Measurements from ENCODE around the gene NPIPA5. TPM values are rescaled to one million over a fixed set of nuclear protein-coding genes. Genes with fewer than 3 reads are reported as not detected.
"Not testable (repeated sequence)": the region's sequence is repeated elsewhere in the genome, so short reads cannot be mapped to it uniquely, and the experiment has no call there.

NPIPA5 gene
- total RNA-seq, 1 donor from 2014 or later, result 10.3 TPM

DNA sequence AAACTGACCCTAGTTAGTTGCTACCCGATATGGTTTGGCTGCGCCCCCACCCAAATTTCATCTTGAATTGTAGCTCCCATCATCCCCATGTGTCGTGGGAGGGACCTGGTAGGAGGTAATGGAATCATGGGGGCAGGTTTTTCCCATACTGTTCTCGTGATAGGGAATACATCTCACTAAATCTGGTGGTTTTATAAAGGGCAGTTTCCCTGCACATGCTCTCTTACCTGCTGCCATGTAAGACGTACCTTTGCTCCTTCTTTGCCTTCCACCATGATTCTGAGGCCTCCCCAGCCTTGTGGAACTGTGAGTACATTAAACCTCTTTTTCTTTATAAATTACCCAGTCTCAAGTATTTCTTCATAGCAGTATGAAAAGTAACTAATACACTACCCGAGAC, 10.0 kb upstream of the NPIPA5 start:
- not testable (repeated sequence) for H3K36me3 Mint-ChIP-seq; H3K4me3 Mint-ChIP-seq; H3K9me3 Mint-ChIP-seq; H3K4me1 Mint-ChIP-seq; H3K27ac Mint-ChIP-seq; DNase-seq (ENCODE audit: low spot score in 2 of 2, unreplicated experiment in 2 of 2); H3K27me3 Mint-ChIP-seq (ENCODE audit: low read depth)

DNA sequence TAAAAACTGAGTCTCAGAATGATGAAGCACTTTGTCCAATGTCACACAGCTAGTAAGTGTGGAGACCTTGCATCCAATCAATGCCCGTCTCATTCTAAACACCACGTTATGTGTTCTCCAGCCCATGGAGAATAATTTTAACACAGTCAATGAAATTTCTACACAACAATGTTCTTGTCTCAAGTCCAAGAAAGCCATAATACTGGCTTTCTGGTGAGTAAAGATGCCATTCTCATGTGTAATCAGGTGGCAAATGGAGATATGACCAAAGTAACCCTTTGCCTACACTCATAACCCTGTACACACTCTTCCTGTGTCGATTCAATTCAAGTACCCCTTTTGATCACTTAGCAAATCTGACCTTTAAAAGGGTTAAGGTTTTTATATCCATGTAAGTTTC, 4.7 kb upstream of the NPIPA5 start:
- H3K36me3 Mint-ChIP-seq; H3K27ac Mint-ChIP-seq; DNase-seq (ENCODE audit: low spot score in 2 of 2, unreplicated experiment in 2 of 2); H3K9me3 Mint-ChIP-seq; H3K27me3 Mint-ChIP-seq (ENCODE audit: low read depth); H3K4me1 Mint-ChIP-seq; H3K4me3 Mint-ChIP-seq: not testable (repeated sequence)

DNA sequence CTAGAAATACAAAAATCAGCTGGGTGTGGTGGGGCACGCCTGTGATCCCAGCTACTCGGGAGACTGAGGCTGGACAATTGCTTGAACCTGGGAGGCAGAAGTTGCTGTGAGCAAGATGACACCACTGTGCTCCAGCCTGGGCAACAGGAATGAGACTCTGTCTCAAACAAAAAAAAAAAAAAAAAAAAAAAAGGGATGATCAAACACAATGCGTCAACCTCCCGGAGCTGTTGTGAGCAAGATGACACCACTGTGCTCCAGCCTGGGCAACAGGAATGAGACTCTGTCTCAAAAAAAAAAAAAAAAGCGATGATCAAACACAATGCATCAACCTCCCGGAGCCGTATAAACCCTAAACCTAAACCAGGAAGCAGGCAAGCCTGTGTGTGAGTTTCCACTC, 20.6 kb downstream of the NPIPA5 start:
- H3K4me3 Mint-ChIP-seq; H3K36me3 Mint-ChIP-seq; DNase-seq (ENCODE audit: low spot score in 2 of 2, unreplicated experiment in 2 of 2); H3K4me1 Mint-ChIP-seq; H3K27ac Mint-ChIP-seq; H3K27me3 Mint-ChIP-seq (ENCODE audit: low read depth); H3K9me3 Mint-ChIP-seq: not testable (repeated sequence)

DNA sequence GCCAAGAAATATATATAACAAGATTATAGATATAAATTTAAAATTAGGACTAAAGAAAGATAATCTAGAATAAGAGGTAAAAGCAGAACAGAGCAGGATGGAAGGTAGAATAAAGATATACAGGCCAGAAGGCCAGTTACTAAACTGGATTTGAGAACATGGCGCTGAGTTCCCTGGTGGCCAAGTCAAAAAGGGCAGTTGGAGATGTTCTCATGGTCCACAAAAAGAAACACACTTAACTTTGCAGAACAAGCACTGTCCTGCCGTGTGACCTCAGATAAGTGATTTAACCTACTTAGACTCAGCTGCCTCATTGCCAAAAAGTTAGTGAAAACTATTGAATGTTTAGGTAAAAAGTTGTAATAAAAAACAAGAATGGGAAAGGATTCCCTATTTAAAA, 23.2 kb downstream of the NPIPA5 start:
- DNase-seq (ENCODE audit: low spot score in 2 of 2, unreplicated experiment in 2 of 2); H3K27ac Mint-ChIP-seq; H3K27me3 Mint-ChIP-seq (ENCODE audit: low read depth); H3K9me3 Mint-ChIP-seq; H3K36me3 Mint-ChIP-seq; H3K4me1 Mint-ChIP-seq; H3K4me3 Mint-ChIP-seq: not testable (repeated sequence)

DNA sequence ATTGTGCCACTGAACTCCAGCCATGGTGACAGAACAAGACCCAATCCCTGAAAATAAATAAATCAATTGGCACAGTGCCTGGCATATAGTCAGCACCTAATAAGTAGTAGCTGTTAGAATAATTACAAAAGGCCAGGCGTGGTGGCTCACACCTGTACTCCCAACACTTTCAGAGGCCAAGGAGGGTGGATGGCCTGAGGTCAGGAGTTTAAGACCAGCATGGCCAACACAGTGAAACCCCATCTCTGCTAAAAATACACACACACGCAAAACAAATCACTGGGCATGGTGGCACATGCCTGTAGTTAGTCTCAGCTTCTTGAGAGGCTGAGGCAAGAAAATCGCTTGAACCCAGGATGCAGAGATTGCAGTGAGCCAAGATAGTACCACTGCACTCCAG, 25.2 kb downstream of the NPIPA5 start:
- H3K4me3 Mint-ChIP-seq; H3K4me1 Mint-ChIP-seq; H3K27me3 Mint-ChIP-seq (ENCODE audit: low read depth); H3K9me3 Mint-ChIP-seq; DNase-seq (ENCODE audit: low spot score in 2 of 2, unreplicated experiment in 2 of 2); H3K27ac Mint-ChIP-seq; H3K36me3 Mint-ChIP-seq: not testable (repeated sequence)

DNA sequence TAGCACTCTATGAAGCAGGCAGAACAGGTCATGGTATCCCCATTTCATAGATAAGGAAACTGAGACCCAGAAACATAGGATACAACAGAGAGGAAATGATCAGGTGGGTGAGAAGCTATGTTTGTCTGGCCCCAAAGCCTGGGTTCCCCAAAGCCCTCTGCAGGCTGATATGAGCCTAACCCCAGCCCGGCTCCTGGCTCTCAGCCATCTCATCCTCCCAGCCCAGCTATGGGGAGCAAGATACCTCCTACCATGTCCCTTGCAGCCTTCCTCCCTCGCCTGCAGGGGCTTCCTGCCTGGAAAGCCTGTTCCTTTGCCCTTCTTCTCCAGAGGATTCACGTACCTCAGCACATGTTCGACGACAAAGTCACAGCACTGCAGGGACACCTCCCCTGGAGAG, 26.3 kb downstream of the NPIPA5 start:
- H3K27ac Mint-ChIP-seq; H3K4me1 Mint-ChIP-seq; DNase-seq (ENCODE audit: low spot score in 2 of 2, unreplicated experiment in 2 of 2); H3K4me3 Mint-ChIP-seq; H3K9me3 Mint-ChIP-seq; H3K27me3 Mint-ChIP-seq (ENCODE audit: low read depth); H3K36me3 Mint-ChIP-seq: not testable (repeated sequence)

DNA sequence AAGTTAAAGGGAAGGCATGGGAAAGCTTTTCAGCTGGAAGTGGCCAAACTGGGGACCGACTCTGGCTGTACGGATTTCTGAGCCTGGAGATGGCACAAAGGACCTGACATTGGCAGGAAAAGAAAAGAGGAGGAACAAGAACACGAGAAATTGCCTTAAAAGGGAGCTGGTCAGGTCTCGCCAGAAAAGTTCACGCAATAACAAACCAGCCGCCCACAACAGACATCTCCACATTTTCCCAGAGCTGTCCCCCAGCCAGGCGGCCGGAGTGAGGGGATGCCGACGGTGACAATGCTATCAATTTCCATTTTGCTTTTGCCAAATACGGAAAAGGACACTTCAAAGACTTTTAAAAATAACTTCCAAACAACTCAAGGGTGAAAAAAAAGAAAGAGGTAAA, 26.8 kb downstream of the NPIPA5 start:
- not testable (repeated sequence) for H3K4me3 Mint-ChIP-seq; H3K36me3 Mint-ChIP-seq; H3K4me1 Mint-ChIP-seq; H3K9me3 Mint-ChIP-seq; H3K27ac Mint-ChIP-seq; H3K27me3 Mint-ChIP-seq (ENCODE audit: low read depth); DNase-seq (ENCODE audit: low spot score in 2 of 2, unreplicated experiment in 2 of 2)

DNA sequence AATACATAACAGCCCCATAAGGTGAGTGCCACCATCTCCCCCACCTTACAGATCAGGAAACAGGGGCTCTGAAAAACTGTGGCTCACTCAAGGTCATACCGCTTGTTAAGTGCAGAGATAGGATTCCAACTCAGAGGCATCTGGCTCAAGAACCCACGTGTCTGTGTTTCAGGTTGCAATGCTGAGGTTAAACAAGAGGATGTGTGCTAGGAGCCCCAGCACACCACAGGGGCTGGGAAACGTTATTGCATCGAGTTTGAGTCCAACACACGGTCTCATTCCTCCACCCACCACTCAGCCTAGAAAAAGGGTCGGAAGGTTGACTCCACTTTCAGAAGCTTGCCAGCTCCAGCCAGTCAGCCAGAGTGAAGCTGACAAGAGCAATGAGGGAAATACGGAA, 29.4 kb downstream of the NPIPA5 start:
- H3K27me3 Mint-ChIP-seq (ENCODE audit: low read depth); H3K4me3 Mint-ChIP-seq; DNase-seq (ENCODE audit: low spot score in 2 of 2, unreplicated experiment in 2 of 2); H3K9me3 Mint-ChIP-seq; H3K36me3 Mint-ChIP-seq; H3K27ac Mint-ChIP-seq; H3K4me1 Mint-ChIP-seq: not testable (repeated sequence)

DNA sequence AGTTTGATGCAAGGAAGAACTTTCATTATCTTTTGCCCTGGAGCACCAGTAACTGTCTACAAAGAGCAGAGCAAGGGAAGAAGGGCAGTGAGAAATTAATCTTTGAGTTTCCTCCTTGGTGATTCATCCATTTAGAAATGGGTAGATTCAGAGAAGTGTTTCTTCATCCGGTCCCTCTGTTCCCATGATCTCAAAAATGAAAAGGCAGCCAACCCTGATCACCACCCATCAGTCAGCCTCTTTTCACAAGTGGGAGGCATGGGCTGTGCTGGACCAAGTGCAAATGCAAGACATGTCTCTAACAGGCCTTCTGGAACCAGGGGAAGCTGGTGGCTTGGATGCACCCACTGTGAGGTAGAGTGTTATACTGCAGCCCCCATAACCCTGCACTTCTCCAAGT, 35.8 kb downstream of the NPIPA5 start:
- H3K36me3 Mint-ChIP-seq; H3K9me3 Mint-ChIP-seq; H3K27ac Mint-ChIP-seq; H3K27me3 Mint-ChIP-seq (ENCODE audit: low read depth); H3K4me1 Mint-ChIP-seq; H3K4me3 Mint-ChIP-seq; DNase-seq (ENCODE audit: low spot score in 2 of 2, unreplicated experiment in 2 of 2): not testable (repeated sequence)

DNA sequence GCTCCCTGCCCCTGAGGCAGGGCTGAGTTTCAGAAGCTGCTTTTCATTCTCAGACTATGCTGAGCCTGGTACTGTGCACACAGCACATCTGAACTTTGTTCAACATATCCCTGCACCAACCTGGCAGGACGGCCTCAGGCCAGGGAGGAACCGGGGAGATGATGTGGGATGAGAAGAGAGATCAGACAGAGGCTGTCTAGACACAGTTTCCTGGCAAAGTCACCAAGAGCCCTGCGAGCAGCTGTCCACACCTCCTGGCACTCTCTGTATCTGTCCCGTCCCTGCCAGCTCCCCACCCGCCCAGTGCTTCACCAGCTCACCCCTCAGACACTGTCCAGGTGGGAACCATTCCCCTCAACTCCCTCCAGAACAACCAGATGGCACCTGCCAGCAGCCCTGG, 39.1 kb downstream of the NPIPA5 start:
- not testable (repeated sequence) for H3K4me1 Mint-ChIP-seq; H3K4me3 Mint-ChIP-seq; H3K36me3 Mint-ChIP-seq; DNase-seq (ENCODE audit: low spot score in 2 of 2, unreplicated experiment in 2 of 2); H3K27ac Mint-ChIP-seq; H3K27me3 Mint-ChIP-seq (ENCODE audit: low read depth); H3K9me3 Mint-ChIP-seq

DNA sequence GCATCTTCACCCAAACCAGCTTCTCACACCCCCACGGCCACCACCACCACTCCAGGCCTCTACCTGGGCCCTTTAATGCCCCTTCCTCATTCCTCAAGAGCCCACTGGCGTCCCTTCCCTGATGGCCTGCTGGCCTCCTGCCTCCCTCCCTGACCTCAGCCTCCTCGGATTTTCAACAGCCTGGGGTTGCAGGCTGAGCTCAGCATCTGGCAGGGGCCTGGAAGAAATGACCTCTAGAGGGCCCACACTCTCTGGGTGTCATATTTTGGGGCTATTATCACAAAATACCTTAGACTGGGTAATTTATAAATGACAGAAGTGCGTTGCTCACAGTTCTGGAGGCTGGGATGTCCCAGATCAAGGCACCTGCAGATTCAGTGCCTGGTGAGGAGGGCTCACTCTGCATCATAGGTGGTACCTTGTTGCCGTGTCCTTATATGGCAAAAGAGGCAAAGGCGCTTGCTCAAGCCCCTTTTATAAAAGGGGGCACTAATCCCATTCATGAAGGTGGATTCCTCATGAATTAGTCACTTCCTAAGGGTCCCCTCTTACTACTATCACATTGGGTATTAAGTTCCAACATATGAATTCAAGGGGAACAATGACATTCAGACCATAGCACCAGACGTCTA, 40.0 kb downstream of the NPIPA5 start:
- not testable (repeated sequence) for H3K27ac Mint-ChIP-seq; H3K27me3 Mint-ChIP-seq (ENCODE audit: low read depth); H3K36me3 Mint-ChIP-seq; H3K4me3 Mint-ChIP-seq; H3K9me3 Mint-ChIP-seq; H3K4me1 Mint-ChIP-seq; DNase-seq (ENCODE audit: low spot score in 2 of 2, unreplicated experiment in 2 of 2)

DNA sequence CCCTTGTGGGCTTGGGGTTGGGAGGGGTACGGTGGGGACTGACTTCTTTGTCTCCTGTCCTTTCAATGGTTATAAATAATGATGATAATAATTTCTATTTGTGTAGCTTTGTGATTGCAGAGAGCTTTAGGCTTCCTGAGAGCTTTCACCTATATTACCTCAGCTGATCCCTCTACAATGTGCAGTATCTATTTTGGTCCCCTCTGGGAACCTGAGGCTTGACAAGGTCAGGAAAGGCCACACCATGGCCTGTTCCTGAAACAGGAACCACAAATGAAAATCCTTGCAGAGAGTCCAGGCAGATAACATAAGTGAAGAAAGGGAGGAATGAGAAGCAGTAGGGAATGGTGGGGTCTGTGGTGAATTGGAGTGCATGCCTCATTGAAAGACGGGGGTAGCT, 42.5 kb downstream of the NPIPA5 start:
- H3K4me1 Mint-ChIP-seq; H3K27me3 Mint-ChIP-seq (ENCODE audit: low read depth); H3K36me3 Mint-ChIP-seq; H3K27ac Mint-ChIP-seq; DNase-seq (ENCODE audit: low spot score in 2 of 2, unreplicated experiment in 2 of 2); H3K4me3 Mint-ChIP-seq; H3K9me3 Mint-ChIP-seq: not testable (repeated sequence)

DNA sequence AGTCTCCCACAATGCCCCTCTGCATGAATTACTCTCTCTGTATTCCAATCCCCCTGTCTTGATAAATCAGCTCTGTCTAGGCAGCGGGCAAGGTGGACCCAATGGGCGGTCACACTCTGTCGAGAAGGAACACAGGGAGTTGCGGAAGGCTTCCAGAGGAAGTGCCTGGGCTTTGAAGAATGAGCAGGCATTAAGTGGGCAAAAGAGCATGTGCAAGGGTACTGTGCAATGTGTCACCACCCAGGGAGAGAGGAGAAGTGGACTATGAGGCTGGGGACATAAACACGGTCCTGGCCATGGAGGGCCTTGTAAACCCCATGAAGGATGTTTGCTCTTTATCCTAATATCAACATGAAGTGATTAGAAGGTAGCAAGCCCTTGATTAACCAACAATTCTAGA, 44.1 kb downstream of the NPIPA5 start:
- H3K27me3 Mint-ChIP-seq (ENCODE audit: low read depth); H3K9me3 Mint-ChIP-seq; DNase-seq (ENCODE audit: low spot score in 2 of 2, unreplicated experiment in 2 of 2); H3K4me1 Mint-ChIP-seq; H3K4me3 Mint-ChIP-seq; H3K27ac Mint-ChIP-seq; H3K36me3 Mint-ChIP-seq: not testable (repeated sequence)

DNA sequence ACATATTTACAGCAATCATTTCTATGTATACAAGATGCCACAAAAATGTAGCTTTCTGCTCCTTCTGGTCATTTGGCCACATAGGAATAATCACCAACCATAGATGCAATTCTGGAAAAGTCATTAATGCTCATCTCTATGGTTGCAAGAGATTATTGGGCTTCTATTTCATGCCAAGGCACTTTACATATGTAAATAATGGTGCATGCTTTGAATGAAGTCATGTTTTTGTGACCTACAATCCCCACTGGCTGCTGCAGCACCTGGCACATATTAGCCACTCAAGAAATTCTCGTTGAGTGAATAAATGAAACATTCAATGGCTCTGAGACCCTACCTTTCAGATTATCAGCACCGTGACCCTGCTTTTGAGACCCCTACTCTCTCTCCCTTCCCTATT, 47.1 kb downstream of the NPIPA5 start:
- not testable (repeated sequence) for H3K9me3 Mint-ChIP-seq; H3K36me3 Mint-ChIP-seq; DNase-seq (ENCODE audit: low spot score in 2 of 2, unreplicated experiment in 2 of 2); H3K4me1 Mint-ChIP-seq; H3K4me3 Mint-ChIP-seq; H3K27ac Mint-ChIP-seq; H3K27me3 Mint-ChIP-seq (ENCODE audit: low read depth)

DNA sequence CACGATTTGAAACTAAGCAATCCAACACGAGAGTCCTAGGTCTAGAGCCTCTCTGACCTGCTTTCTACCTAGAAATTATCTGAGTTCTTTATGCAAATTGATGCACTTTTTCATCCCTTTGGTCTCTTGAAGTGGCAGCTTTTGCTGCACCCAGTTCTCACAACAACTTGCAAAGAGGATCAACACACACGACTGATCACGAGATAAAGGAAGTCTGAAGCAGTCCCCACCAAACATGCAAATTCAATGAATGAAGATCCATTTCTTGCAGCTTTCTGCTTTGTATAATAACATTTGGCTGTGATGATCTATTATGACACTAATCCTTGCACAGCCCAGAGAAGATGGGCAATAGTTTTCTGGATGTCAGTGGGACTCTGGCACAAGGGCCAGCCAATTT, 53.1 kb downstream of the NPIPA5 start:
- not testable (repeated sequence) for H3K27me3 Mint-ChIP-seq (ENCODE audit: low read depth); H3K4me1 Mint-ChIP-seq; H3K9me3 Mint-ChIP-seq; H3K27ac Mint-ChIP-seq; H3K36me3 Mint-ChIP-seq; H3K4me3 Mint-ChIP-seq; DNase-seq (ENCODE audit: low spot score in 2 of 2, unreplicated experiment in 2 of 2)
